Nephron progenitor cell (in vitro differentiated cells): ENCODE measurements around the gene ADORA3.

Experiments
- DNase-seq: peaks from one replicate; pipeline ENCODE4 v3.0.0; 2021
- H3K27ac Mint-ChIP-seq: 2 replicates; pipeline ENCODE4 v1.8.0; 2021; ENCODE audit warnings: mild to moderate bottlenecking, moderate library complexity, mixed read lengths
- H3K27me3 Mint-ChIP-seq: 2 replicates; pipeline ENCODE4 v1.8.0; 2021; ENCODE audit warnings: mild to moderate bottlenecking, low read depth, mixed read lengths; ENCODE audit not compliant: poor library complexity
- H3K36me3 Mint-ChIP-seq: 2 replicates; pipeline ENCODE4 v1.8.0; 2021; ENCODE audit warnings: low read depth, mixed read lengths
- H3K4me1 Mint-ChIP-seq: 2 replicates; pipeline ENCODE4 v1.8.0; 2021; ENCODE audit warnings: mixed read lengths
- H3K4me3 Mint-ChIP-seq: 2 replicates; pipeline ENCODE4 v1.8.0; 2021; ENCODE audit warnings: mild to moderate bottlenecking, moderate library complexity, mixed read lengths
- H3K9me3 Mint-ChIP-seq: 2 replicates; pipeline ENCODE4 v1.8.0; 2021; ENCODE audit warnings: mild to moderate bottlenecking, moderate library complexity, mixed read lengths
- TF ChIP-seq, protein P1 (sequence below): fragments of 200-600 bp; sonication (generic); IDR thresholded peaks from 2 replicates; pipeline ENCODE4 v1.5.0; 2021; ENCODE audit warnings: antibody characterized with exemption

The ADORA3 gene

DNA sequence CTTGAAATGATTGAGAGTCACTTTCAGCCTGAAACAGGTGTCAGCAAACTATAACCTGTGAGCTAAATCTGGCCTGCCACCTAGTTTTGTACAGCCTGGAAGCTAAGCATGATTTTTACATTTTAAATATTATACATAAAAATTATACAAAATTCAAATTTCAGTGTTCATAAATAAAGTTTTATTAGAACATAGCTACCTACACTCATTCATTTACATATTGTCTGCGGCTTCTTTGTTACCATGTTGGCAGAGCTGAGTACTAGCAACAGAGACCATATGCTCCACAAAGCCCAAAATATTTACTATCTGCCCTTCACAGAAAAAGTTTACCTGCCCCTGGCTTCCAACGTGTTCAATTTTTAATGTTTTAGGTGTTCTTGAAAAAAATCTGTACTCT, 37.7 kb downstream of the ADORA3 start:
- Mint-ChIP-seq H3K4me3 (no peak overlapping the region), H3K9me3 (no peaks in the 10 kb centered on the region), H3K27me3 (no peaks in the 10 kb centered on the region), H3K4me1 (no peaks in the 10 kb centered on the region), H3K27ac (no peak overlapping the region), H3K36me3 (peaks cover 16% of the 10 kb centered on the region)
- no peak for DNase-seq
- TF ChIP-seq, protein P1, sequence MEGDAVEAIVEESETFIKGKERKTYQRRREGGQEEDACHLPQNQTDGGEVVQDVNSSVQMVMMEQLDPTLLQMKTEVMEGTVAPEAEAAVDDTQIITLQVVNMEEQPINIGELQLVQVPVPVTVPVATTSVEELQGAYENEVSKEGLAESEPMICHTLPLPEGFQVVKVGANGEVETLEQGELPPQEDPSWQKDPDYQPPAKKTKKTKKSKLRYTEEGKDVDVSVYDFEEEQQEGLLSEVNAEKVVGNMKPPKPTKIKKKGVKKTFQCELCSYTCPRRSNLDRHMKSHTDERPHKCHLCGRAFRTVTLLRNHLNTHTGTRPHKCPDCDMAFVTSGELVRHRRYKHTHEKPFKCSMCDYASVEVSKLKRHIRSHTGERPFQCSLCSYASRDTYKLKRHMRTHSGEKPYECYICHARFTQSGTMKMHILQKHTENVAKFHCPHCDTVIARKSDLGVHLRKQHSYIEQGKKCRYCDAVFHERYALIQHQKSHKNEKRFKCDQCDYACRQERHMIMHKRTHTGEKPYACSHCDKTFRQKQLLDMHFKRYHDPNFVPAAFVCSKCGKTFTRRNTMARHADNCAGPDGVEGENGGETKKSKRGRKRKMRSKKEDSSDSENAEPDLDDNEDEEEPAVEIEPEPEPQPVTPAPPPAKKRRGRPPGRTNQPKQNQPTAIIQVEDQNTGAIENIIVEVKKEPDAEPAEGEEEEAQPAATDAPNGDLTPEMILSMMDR = no peak

GRCh38 chr1:111463029-111463683, 40.3 kb downstream of the ADORA3 start:
- DNase-seq = no peak
- peaks cover 31% of the 10 kb centered on the region for H3K36me3 Mint-ChIP-seq
- no peaks in the 10 kb centered on the region for H3K9me3 Mint-ChIP-seq
- H3K27ac Mint-ChIP-seq = peak overlapping the region; percentile 1
- H3K4me1 Mint-ChIP-seq = no peaks in the 10 kb centered on the region
- no peaks in the 10 kb centered on the region for H3K27me3 Mint-ChIP-seq
- TF ChIP-seq, protein P1 = no peak
- no peak overlapping the region for H3K4me3 Mint-ChIP-seq

GRCh38 chr1:111462370-111463028, 40.9 kb downstream of the ADORA3 start:
- DNase-seq = no peak
- no peaks in the 10 kb centered on the region for H3K9me3 Mint-ChIP-seq
- TF ChIP-seq, protein P1 = no peak
- peak overlapping the region; percentile 1 for H3K27ac Mint-ChIP-seq
- no peaks in the 10 kb centered on the region for H3K4me1 Mint-ChIP-seq
- H3K4me3 Mint-ChIP-seq = no peak overlapping the region
- H3K27me3 Mint-ChIP-seq = no peaks in the 10 kb centered on the region
- H3K36me3 Mint-ChIP-seq = peaks cover 38% of the 10 kb centered on the region

DNA sequence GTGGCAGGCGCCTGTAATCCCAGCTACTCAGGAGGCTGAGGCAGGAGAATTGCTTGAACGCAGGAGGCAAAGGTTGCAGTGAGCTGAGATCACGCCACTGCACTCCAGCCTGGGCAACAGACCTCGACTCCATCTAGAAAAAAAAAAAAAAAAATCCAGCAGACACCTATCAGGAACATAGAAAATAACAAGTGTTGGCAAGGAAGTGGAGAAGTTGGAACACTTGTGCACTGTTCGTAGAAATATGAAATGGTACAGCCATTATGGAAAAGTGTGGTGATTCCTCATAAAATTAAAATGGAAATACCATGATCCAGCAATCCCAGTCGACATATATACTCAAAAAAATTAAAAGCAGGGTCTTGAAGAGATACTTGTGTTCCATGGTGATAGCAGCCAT, 41.7 kb downstream of the ADORA3 start:
- Mint-ChIP-seq H3K36me3 (peaks cover 45% of the 10 kb centered on the region), H3K27me3 (no peaks in the 10 kb centered on the region), H3K9me3 (no peaks in the 10 kb centered on the region), H3K4me3 (no peak overlapping the region), H3K27ac (no peak overlapping the region), H3K4me1 (no peaks in the 10 kb centered on the region)
- DNase-seq = no peak
- TF ChIP-seq, protein P1 = no peak

DNA sequence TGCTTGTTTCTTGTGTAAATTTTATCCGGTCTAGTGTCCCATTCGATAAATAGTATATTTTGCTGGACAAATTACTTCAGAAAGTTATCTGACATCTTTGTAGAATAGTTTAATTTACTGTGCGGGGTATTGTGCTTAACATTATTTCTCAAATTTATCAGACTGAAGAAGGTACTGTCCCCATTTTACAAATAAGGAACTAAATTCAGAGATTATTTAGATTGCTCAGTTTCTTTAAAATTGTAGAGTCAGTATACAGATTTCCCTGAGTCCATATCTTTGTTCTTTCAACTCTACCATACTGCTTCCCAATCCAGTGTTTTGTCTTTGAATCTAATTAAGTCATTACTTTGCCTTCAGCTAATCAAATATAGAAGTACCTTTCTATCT, 47.8 kb downstream of the ADORA3 start:
- no peak for DNase-seq
- Mint-ChIP-seq H3K4me3 (no peak overlapping the region), H3K27ac (peak overlapping the region; percentile 57), H3K27me3 (no peaks in the 10 kb centered on the region), H3K4me1 (peaks cover 16% of the 10 kb centered on the region), H3K9me3 (no peaks in the 10 kb centered on the region), H3K36me3 (peaks cover 68% of the 10 kb centered on the region)
- TF ChIP-seq, protein P1 = no peak
